Stimulated activated CD4-positive, alpha-beta T cell treated with anti-CD3 and anti-CD28 coated beads, Interleukin-12 subunit alpha, Interleukin-12 subunit beta, amount 100 ng/mL, for 4 hours (primary cell): Measurements from ENCODE around the gene HSPA12A.

Experiments
- DNase-seq: peaks from one replicate; pipeline ENCODE4 v3.0.0-alpha.2; 2020

Gene HSPA12A

DNA sequence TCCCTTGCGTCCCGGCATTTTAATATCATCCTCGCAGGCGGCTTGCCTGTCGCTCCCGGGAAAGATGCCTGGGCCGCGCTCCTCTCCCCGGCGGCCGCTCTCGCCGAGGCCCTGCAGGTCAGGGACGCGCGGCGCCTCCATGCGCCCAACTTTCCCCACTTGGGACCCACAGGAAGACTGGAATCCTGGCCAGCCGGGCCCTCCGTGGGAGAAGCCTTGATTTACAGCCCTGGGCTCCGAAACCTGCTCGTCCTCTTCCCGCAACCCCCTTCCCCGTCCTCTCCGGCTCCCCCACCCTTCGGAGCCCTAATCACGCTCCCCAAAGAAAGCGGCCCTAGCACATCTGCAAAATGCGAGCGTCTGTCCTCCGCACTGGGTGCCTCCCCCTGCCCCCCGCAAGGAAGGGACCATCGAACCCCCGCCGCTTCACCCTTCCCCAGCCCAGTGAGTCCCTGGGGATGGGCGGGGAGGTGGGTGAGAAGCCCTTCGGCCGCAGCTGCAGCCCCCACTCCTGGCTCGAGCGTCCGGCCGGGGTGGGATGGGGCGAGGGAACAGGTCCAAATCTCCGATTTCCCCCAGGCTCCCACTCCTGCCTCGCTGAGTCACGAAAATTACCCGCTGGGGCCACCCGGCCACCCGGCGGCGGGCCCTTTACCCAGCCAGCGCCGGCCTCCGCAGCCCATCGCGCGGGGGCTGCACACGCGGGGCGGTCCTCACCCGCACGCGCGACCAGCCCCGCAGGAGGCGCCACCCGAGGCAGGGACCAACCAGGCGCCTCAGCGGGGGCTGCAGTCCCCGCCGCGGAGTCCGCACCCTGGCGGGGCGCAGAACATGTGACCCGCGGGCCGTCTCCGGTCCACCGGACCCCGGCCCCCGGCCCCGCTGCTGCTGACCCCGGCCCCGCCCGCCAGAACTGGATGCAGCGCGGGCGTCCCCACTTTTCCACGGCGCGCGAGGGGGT, 695 bp downstream of the HSPA12A start:
- DNase-seq = no peak

DNA sequence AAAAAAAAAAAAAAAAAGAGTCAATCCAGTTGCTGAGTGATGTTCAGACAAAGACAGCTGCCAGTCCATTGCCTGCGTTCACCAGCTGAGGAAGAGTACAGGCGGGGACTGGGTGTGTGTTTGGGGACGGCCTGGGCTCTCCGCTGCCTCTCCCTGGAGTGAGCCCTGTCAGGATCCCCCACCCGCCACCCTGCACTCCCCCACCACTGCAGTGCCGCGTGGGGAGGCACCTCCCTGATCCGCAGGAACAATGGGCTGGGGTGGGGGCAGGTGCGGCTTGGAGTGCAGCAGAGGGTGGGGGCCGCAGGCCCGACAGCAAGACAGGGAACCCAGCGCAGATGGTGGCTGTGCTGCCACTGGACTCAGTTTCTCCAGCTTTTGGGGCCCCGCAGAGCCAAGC, 1.4 kb downstream of the HSPA12A start:
- no peak for DNase-seq

DNA sequence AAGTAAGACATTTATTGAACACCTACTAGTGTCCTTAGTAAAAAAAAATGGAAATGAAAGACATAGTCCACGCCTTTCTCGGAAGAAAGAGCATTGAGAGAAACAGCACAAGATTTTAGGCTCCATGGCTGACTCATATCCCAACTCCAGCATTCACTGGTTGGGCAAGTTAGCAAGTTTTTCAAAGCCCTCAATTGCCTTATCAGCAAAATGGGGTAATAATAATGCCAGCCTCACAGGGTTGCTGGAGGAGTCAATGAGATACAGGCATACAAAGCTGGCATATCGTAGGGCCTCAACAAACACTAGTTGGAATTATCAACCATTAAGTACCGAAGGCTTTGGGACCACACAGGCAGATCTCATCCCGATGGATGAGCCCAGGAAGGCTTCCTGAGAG, 4.0 kb downstream of the HSPA12A start:
- no peak for DNase-seq

DNA sequence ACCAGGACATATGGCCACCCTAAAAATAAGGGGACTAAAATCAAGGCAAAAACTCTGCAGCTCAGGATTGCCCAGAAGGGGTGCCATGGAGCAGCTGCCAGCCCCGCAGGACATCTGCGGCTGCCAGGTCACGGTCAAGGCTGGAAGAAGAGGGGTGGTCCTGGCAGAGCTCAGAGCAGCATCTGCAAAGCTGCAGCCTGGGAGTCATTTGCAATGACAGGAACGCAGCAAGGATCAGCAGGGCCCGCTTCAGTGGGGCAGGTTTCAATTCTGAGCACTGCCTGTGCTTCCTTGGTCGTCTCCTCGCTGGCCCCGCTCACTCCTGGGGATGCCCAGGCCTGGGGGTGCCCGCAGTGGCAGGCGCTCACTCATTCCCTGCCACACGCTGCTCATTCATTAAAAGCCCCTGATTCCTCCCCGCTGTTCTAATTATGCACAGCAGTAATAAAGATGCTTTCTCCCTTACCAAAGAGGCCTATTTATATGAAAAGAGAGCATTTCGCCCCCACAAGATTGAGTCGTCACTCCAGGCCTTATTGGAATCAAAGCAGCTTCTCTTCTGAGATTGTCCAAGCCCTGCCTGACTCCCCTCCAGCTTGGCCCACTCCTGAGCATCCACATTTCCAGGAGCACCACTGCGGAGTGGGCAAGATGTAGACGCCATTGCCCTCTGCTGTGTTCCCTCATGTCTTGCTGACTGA, 4.6 kb downstream of the HSPA12A start:
- DNase-seq = no peak

DNA sequence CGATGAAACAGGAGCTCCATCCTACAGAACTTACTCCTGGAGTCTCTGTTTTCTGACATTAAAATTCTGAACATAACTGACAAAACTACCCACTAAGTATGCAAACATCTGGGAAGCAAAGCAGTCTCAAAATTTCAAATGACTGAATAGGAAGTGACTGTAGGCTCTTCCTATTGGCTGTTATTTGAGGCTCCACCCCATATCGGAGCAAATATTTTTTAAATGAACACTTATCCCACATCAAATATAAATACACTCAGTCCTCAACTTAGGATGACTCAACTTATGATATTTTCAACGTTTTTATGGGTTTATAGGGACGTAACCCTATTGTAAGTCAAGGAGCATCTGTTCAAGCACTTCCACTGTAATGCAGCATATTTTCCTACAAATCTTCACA, 8.8 kb downstream of the HSPA12A start:
- no peak for DNase-seq

DNA sequence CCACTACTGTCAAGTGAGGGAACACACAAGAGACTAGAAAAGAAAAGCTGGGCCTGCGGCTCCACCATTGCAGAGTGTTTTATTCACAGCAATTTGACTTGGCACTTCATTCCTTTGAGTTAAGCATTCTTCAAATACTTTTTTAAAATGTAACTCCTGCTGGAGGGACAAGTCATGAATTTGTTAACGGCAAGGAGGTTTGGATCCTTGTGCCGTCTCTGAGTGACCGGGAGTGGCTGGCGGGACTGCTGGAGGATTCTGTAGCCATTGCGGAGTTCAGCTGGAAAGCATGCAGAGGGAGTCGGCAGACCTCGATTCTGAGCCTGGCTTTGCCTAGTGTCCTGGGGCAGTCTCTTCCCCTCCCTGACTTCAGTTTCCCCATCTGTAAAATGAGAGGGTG, 9.8 kb downstream of the HSPA12A start:
- DNase-seq = no peak

DNA sequence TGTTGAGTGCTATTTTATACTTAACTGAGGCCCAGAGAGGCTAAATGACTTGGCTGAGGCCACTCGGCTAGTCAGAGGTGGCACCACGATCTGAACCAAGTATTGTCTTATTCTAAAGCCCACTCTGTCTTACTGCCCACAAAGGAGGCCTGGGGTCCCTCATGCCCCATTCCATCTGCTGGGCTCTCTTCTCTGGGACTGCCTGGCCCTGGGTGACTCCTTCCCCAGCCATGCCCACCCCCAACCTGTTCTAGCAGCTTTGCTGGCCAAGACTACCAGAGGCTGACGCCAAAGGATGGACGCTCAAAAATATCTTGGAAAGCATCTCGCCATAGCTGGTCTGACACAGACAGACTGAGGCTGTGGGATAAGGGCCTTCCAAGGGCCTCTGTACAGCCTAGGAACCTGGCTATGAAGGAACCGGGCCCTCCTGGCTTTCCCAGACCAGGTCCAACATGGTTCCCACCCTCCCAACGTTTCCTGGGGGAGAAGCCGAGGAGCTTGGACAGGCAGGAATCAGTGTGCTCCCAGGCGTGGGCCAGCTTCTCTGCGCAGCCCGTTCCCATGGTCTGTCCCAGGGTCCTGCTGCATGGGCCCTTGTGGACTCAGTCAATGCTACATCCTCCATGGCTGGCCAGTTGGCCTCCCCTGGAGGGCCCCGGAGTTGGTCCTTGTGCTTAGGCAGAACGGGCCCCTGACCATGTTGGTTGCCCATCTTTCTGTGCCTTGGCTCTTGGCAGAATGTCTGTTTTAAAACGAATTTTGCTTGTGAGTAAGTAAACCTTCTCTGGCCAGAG, 11.7 kb downstream of the HSPA12A start:
- no peak for DNase-seq

DNA sequence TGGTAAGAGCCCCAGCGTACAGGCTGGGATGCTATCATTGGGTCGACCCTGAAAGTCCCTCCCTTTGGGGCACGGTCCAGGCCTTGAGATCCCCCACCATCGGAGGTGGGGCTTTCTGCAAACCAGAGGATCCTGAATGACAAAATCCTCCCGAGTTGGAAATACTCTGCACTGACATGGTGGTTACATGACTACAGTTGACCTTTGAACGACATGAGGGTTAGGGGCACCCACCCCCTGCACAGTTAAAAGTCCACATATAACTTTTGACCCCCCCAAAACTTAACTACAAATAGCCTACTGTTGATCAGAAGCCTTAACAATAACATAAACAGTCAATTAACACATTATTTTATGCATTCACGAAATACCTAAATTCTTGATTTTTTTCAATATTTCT, 13.1 kb downstream of the HSPA12A start:
- DNase-seq = no peak

DNA sequence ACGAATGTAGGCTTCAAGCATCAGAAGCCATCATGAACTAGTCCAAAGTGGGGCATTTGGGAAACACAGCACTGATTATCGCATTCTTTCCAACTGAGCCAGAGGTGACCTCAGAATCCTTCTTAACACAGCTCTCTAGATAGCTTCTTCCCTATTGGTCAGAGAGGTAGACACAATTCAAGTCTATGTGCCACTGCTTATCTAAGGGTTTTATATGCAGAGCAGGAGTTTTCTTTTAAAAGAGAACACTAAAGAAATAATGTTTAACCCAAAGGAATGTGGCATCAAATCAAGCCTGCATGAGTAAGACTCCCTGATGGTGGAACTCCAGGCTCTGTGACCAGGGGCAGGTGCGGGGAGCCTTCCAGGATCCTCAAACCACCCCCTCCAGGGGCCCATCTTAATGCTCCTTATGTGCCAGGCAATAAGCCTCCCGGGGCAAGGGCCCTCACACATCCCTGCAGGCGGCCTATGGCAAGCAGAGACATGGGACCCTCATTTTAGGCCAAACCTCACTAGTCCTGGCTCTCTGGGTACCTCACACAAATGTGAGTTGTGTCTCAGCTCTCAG, 13.8 kb downstream of the HSPA12A start:
- no peak for DNase-seq

DNA sequence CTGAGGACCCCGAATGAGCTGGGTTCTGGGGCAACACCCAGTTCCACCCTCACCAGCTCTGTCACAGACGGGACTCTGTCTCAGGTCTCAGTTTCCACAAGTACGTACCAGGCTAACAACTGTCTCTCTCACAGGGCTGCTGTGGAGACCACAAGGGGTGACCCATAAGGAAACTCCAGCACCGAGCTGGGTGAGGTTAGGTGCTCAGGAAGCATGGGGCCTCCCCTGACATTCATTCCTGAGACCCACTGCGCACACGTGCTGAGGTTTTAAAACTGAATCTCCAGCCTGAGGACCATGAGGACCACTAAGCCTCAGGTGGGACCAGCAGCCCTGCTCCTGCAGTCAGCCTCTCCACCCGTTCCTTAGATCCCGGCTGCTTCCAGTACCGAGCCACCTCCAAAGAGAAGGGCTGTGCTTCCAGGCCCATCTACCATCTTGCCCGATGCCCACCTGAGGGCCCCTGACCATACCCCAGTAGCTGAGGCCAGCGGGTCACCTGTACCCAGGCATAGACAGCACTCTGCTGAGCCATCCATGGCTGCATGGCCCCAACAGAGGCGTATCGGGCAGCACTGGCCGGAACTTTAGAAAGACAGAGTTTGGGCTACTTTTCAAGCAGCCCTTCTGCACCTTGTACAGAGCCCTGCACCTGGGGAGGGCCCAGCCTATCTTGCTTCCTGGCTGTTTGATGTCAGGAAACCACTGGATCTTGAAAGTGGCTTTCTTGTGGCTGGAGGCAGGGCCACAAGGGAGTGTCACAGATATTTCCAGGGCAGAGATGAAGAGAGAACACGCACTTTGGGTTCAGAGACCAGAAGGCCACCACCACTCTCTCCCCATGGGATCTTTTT, 18.7 kb downstream of the HSPA12A start:
- no peak for DNase-seq

DNA sequence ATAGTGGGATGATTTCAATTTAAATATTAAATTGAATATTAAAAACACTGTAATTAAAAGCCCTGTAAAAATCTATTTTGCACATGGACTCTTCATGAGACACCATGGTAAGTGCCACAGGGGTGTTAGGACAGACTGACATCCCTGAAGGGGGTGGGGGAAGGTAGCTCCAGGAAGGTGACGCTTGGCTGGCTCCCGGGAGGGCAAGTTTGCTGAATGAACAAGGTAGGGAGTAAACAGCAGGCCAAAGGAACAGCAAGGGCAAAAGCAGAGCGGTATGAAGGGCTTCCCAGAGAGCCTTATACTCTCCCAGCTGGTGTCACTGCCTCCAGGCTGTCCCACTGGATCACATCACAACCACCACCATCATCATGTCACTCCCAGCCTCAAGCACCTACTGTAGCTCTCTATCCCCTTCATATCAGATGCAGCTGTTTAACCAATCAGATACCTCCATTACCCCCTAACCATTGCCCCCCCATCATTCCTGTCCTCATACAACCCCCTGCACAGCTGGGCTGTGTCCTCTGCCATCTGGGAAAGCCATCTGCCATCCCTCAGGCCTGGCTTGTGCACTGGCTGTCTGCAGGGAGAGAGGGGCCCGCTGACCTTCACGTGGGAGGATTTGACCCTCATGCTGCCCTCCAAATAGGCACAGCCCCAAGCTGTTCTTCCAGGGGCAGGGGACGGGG, 19.5 kb downstream of the HSPA12A start:
- no peak for DNase-seq

DNA sequence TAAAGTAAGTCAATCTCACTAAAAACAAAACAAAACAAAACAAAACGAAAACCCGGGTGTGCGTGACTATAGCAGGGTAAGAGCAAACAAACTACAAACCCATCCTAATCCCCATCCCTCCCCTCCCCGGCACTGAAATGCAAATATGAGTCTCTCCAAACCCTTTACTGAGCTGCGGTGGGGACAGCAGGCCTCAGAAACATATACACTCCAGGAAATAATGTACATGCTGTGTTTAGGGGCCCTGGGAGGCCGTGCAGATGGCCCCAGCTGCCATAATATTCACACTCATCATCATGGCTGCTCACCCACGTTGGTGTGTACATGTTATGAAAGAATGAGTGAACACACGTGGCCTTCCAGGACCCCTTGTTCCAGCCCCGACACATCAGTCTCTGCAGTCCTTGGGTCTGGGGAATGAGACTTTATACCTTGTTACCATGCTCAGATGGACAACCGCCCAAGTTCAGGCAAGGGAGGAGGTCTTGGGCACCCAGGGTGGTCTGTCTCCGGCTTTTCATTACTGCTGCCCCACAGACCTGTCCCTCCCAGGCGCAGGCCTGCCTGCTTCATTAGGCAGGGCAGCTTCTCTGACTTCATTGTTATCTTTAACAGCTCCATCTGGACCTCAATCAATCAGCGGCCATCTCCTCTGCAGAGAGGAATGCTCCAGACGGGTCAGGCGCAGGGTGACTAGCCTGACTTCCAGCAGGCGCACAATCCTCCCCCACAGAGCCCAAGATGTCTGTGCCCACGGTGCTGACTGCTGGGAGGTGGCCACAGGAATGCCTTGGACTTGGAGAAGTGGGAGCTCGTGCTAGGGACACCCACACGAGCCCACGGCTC, 20.6 kb downstream of the HSPA12A start:
- no peak for DNase-seq

DNA sequence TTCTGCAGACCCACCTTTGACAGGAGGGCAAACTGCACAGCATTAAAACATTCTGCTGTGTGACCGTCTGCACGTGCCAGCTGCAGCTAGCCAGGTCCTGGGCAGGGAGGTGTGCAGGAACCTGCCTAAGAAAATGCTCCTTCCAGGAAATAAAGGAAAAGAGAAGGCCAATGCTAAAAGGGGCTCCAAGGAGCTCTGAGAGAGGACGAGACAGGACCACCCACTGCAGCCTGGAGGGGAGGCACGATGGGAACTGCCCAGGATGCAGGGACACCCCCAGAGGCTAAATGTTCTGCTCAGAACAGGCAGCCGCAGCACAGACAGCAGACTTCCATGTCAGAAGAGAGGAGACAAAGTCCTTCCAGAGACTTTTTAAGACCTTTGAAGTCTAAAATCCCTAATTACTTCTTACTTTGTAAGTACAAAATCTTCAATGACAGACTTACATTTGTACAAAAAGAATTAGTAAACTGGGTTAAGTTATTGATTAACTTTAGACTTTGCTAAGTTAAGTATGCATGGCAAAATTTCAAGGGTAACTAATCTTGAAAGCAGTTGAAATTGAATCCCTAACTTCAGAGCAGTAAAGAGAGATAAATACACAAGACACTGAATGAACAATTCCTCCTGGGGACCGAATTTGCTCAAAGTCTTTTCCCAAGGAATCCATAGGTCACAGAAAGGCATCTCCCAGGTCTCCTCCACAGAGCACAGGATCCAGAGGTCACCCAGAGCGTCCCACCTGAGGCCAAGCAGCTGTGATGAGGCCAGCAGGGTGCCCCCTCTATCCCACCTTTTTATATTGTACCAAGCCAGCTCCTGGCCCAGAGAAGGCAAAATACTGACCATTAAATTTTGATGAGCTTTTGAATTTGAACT, 21.5 kb downstream of the HSPA12A start:
- no peak for DNase-seq

DNA sequence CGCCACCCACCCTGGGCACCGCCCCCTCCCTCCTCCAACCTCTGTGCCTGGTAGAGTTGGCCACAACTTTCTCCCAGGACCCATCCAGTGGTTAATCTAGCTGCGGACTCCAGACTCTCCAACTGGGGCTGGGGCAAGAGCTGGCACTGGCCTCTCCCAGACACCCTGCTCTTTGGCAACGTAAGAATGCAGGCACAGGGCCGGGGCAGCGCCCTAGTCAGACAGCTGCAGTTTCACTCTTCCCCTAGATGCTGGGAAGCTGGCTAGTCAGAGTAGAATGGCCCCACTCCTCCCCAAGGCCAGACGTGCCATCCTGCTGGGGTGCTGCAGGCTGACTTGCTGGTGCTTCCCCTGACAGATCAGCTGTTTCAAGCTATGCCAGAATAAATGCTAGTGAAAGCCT, 22.1 kb downstream of the HSPA12A start:
- DNase-seq = no peak

DNA sequence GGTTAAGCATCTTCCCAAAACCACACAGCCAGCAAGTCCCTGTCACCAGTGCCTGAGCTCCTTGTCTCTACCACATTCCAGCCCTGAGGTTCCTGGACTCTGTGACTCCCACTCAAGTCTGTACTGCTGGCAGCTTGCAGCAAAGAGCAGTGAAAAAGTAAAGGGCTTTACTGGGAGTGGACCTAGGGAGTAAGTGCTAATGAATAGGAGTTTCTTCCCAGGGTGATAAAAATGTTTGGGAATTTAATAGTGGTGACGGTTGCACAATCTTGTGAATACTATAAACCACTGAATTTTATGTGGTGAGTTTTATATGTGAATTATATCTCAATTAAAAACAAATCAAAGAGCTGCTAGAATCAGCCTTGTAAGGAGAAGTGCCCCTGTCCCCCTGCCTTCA, 22.6 kb downstream of the HSPA12A start:
- DNase-seq = no peak

DNA sequence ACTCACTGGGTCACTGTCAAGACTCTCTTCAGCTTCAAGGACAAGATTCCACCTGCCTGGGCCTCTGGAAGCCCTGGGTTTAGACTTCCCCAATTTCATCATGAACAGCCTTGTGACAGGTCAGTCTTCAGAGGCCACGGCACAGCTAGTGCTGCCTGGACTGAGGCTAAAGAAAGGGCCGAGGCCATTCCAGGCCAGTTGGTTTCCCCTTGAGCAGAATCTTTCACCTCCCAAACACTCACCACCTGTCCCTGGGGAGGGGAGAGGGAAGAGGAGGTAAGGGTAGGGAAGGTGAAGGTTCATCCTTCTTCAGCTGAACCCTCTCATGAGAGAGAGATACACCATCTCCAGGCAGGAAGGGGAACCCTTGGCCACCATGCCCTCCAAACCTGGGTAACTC, 24.3 kb downstream of the HSPA12A start:
- no peak for DNase-seq

DNA sequence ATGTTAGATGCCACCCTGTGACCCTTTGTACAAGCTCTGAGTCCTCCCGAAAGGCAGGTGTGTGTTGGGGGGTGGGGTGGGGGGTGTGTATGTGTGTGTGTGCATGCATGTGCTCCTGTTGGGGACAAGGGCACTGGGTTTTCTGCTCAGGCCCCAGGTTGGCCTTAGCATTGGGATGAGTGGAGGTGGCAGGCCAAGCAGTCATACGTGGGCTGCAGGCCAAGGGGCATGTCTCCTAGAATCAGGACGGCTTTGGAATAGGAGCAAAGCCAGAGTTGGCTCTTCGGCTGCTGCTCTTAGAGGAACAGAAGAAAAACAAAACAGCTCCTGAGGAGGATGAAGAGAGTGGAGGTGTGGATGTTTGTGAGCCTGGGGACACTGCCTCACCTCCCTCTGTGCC, 26.0 kb downstream of the HSPA12A start:
- DNase-seq = no peak

DNA sequence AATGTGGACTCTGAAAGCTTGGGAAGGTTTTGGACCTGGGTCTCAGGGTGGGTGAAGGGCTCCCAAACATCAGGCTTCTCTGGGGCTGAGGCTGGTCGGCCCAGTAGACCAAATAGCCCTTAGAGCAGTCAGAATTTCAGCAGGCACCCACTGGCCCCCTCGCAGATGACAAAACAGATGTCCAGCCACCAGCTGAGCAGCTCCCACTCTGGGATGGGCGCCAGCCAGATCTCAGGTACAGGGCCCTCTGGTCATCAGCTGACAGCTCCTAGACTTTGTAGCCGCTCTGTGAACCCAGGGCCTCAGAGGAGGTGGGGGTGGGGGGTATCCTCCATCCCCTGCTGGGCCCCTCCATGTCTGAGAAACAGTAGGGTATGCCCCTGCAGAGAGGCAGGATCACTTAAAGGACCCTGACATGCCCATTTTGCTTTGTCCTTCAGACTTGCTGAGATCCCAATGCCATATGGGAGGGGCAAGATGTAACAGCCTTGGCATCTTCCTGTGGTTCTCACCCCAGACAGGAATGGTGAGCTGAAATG, 26.5 kb downstream of the HSPA12A start:
- DNase-seq = no peak

DNA sequence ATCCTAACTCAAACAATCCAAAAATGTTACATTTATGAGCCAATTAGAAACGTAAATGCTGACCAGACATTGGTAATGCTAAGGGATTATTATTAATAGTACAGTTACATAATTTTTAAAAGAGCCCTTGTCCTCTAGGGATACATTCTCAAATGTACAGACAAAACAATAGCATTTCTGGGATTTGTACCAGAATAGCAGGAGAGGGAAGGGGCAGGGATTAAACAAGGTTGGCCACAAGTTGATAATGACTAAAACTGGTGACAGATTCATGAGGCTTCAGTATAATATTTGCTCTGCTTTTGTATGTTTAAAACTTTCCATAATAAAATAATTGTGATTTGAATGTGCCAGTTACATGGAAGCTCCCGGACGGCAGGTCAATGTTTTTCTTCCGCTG, 27.0 kb downstream of the HSPA12A start:
- no peak for DNase-seq
